NB4 (cell line): ENCODE measurements around the gene HJV.
"Not testable (repeated sequence)": the region's sequence is repeated elsewhere in the genome, so short reads cannot be mapped to it uniquely, and the experiment has no call there.

Experiments
- CTCF ChIP-seq: IDR thresholded peaks from one replicate; pipeline ENCODE4 v1.5.1; 2012; ENCODE audit warnings: low read depth, low read length
- MAX ChIP-seq: IDR thresholded peaks from 2 replicates; pipeline ENCODE4 v1.6.1; 2011; ENCODE audit warnings: low read depth, low read length
- MYC ChIP-seq: IDR thresholded peaks from 2 replicates; pipeline ENCODE4 v1.6.1; 2011; ENCODE audit warnings: low read depth, low read length
- POLR2A ChIP-seq: IDR thresholded peaks from 2 replicates; pipeline ENCODE4 v1.6.1; 2011; ENCODE audit warnings: mild to moderate bottlenecking; ENCODE audit not compliant: insufficient read length; ENCODE audit errors: extremely low read depth

GRCh38 chr1:146050652-146050963 lies 29.1 kb upstream of the HJV start:
- not testable (repeated sequence) for TF ChIP-seq CTCF, POLR2A, MYC, MAX
